ENCODE data around the gene SLC25A12.

DNA sequence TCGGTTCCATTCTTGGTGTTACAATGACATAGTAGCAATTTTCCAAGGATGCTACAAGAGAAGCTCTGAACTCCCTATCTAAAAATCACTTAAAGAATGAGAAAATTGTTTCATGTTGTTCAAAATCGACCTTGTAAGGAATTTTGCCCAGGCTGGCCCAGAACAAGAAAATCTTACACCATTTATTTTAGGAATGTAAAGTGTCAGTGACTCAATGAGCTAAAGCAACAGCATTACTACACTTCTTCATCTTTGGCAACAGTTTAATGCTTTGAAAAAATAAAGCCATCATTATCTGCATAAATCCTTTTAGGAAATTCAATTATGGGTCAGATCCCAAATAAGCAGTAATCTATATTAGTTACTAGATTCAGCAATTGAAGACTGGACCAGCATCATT lies 38.6 kb downstream of the SLC25A12 start:
- no peak for TF ChIP-seq POLR2A (IDR thresholded peaks at IDR 0.05)
- TF ChIP-seq, protein P1, sequence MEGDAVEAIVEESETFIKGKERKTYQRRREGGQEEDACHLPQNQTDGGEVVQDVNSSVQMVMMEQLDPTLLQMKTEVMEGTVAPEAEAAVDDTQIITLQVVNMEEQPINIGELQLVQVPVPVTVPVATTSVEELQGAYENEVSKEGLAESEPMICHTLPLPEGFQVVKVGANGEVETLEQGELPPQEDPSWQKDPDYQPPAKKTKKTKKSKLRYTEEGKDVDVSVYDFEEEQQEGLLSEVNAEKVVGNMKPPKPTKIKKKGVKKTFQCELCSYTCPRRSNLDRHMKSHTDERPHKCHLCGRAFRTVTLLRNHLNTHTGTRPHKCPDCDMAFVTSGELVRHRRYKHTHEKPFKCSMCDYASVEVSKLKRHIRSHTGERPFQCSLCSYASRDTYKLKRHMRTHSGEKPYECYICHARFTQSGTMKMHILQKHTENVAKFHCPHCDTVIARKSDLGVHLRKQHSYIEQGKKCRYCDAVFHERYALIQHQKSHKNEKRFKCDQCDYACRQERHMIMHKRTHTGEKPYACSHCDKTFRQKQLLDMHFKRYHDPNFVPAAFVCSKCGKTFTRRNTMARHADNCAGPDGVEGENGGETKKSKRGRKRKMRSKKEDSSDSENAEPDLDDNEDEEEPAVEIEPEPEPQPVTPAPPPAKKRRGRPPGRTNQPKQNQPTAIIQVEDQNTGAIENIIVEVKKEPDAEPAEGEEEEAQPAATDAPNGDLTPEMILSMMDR (IDR thresholded peaks at IDR 0.05), result no peak
- no peak for TF ChIP-seq EP300 (IDR thresholded peaks at IDR 0.05)

All from ovary (tissue), 3 donors.